ENCODE data around the gene KATNBL1.
"Not testable (repeated sequence)": the region's sequence is repeated elsewhere in the genome, so short reads cannot be mapped to it uniquely, and the experiment has no call there.

KATNBL1 gene

DNA sequence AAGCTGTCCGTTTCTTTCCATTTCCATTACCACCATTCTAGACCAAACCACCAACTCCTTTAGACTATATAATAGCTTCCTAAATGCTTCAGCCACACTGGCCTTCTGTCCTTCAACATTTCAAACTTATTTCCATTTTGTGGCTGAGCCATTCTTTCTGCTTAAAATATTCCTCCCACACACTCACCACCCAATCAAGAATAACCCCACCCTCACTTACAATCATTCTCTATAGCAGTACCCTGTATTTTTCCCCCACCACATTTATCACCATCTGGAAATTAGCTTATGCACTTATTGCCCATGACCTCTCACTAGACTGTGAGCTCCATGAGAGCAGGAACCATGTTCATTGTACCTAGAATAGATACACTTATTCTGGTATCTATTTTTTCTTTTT lies 6.6 kb downstream of the KATNBL1 start:
- no peak for DNase-seq (ENCODE audit: low read depth in 2 of 2)

DNA sequence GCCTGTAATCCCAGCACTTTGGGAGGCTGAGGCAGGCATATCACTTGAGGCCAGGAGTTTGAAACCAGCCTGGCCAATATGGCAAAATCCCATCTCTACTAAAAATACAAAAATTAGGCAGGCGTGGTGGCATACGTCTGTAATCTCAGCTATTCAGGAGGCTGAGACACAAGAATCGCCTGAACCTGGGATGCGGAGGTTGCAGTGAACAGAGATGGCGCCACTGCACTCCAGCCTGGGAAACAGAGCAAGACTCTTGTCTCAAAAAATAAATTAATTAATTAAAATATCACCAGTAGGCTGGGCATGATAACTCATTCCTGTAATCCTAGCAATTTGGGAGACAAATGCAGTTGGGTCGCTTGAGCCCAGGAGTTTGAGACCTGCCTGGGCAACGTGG lies 16.6 kb downstream of the KATNBL1 start:
- not testable (repeated sequence) for DNase-seq (ENCODE audit: low read depth in 2 of 2)

DNA sequence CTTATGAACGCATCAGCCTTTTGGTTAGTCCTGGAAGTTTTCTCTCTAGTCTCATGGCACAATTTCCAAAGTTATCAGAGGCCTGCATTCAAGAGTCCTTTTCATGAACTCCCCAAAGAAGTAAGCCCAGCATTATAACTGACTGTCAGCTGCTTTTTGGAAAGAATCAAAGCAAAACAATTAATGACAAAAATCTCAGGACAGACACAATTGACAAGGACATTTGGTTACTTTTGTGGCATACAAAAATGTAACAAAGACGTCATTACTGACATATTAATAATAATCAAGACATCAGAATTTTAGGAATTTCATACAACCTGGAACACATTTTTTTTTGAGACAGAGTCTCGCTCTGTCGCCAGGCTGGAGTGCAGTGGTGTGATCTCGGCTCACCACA lies 21.2 kb downstream of the KATNBL1 start:
- DNase-seq (ENCODE audit: low read depth in 2 of 2) = no peak

DNA sequence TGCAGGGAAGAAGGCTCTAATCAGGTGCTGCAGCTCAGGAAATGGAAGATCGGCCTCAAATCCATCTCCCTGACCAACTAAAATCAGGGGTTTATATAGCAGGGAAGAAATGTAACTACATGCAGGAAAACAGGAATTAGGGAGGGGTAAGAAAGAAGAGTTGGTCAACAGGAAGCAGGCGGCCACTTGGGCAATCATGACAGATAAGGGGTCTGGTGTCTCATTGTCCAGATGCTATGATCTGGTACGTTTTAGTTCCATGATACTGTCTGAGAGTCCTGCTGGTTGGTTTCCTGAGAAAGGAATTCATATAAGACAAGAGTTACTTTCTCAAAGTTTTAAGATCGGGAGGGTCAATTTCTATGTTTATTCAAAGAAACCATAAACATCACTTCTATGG lies 24.2 kb downstream of the KATNBL1 start:
- no peak for DNase-seq (ENCODE audit: low read depth in 2 of 2)

DNA sequence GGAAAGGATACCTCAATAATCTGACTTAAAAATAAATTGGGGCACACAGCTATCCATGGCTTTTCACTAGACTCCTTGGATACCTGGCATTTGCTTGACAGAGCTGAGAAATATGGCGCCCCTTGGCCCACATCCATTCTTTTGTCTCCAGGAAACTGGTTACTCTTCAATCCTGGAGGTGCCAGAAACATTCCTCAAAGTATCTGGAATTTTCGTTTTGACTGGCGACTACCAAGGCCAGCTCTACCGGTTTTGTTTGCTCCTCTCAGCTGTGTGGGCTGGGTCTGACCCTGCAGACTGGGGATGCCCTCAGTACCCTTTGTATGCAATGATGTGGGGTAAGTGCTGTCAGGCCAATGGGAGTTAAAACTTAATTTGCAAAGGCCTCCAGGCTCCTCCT lies 27.0 kb downstream of the KATNBL1 start:
- DNase-seq (ENCODE audit: low read depth in 2 of 2) = no peak

DNA sequence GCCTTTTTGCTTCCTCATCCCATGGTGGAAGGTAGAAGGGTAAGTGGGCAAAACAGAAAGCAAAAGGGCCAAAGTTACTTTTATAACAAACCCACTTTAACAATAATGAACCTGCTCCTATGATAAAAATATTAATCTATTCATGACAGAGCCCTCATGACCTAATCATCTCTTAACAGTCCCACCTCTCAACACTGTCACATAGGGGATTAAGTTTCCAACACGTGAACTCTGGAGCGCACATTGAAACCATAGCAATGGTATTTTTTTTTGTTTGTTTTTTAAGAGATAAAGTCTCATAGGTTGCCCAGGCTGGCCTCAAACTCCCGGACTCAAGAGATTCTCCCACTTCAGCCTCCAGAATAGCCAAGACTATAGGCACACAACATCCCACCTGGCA lies 30.7 kb downstream of the KATNBL1 start:
- DNase-seq (ENCODE audit: low read depth in 2 of 2) = no peak

DNA sequence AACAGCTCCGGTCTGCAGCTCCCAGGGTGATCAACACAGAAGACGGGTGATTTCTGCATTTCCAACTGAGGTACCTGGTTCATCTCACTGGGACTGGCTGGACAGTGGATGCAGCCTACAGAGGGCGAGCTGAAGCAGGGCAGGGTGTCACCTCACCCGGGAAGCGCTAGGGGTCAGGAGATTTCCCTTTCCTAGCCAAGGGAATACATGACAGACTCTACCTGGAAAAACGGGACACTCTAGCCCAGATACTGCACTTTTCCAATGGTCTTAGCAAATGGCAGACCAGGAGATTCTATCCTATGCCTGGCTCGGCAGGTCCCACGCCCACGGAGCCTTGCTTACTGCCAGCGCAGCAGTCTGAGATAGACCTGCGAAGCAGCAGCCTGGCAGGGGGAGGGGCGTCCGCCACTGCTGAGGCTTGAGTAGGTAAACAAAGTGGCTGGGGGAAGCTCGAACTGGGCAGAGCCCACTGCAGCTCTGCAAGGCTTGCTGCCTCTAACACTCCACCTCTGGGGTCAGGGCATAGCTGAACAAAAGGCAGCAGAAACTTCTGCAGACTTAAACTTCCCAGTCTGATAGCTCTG lies 43.8 kb downstream of the KATNBL1 start:
- not testable (repeated sequence) for DNase-seq (ENCODE audit: low read depth in 2 of 2)

DNA sequence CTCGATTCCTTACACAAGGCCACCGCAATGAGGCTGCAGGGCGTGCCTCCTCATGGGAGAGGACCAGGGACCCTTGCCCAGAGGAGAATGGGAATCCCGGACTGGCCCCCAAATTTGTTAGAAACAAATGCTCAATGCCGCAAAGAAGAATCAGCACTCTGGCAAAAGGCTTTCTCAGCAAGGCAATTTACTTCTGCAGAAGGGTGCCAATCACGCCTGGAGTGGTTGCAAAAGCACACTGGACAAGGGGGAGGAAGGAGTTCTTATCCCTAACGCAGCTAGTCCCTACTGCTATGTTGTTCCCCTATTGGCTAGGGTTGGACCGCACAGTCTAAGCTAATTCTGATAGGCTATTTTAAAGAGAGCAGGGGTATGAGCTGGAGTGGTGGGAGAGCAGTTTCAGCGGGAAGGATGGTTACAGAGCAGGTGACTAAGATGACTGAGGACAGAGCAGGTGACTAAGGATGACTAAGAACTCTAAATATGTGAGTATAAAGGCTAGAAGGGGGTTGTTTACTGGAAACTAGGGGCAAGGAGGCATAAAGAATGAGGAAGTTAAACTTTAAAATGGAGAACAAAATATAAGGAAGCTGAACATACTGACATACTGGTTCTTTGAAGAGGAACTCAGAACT lies 48.5 kb downstream of the KATNBL1 start:
- no peak for DNase-seq (ENCODE audit: low read depth in 2 of 2)

DNA sequence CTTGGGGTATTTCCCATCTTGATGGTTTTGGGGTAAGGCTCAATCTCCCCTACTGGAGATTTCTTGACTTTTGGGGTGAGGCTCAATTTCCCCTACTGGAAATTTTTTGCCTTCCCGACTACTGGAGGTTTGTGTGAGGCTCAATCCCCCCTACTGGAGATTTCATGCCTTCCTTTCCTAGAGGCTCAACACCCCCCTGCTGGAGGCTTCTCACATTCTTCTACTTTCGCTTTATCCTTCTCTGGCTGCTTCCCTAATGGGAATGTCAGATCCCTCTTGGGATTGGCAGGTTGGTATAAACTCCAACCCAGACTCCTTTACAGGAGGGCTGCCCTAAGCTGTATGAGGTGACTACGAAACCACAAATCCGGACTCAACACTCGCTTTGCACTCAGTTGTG lies 49.2 kb downstream of the KATNBL1 start:
- DNase-seq (ENCODE audit: low read depth in 2 of 2) = no peak

DNA sequence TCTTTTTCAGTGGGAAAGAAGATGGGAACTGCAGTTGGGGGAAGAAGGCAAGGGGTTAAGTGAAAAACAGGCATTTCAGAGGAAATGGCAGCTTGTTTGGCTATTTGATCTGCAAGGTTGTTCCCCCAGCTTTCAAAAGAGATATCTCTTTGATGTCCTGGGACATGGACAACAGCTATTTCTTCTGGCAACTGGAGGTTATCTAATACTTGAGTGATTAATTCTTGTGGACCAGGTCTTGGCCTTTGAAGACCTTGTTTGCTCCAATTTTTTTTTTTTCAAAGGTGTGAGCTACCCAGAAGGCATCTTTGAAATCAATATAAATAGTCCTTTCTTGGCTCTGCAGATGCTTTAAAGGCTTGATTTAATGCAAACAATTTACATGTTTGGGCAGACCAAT lies 51.5 kb downstream of the KATNBL1 start:
- DNase-seq (ENCODE audit: low read depth in 2 of 2) = no peak

DNA sequence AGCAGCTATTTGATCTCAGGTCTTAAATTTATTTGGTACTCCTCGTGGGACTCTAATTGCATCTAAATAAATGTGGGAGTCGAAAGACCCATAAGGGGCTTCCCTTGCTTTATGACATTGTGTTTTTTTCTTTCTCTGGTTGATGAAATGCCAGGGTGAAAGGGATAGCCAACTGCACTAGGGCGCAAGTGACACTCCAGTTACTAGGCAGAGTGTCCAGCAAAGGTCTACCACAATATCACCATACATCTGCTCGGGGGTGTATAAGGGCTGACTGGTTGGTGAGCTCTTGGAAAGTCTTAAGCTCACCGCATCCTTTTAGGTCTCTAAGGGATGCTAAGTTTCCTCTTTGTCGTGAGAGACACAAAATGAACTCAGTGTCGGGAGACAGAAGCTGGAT lies 54.0 kb downstream of the KATNBL1 start:
- DNase-seq (ENCODE audit: low read depth in 2 of 2) = no peak

DNA sequence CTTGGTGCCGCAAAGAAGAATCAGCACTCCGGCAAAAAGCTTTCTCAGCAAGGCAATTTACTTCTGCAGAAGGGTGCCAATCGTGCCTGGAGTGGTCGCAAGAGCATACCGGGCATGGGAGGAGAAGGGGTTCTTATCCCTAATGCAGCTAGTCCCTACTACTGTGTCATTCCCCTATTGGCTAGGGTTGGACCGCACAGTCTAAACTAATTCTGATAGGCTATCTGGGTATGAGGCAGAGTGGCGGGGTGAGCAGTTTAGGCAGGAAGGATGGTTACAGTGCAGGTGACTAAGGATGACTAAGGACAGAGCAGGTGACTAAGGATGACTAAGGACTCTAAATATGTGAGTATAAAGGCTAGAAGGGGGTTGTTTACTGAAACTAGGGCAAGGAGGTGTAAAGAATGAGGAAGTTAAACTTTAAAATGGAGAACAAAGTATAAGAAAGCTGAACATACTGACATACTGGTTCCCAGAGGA lies 55.1 kb downstream of the KATNBL1 start:
- no peak for DNase-seq (ENCODE audit: low read depth in 2 of 2)

DNA sequence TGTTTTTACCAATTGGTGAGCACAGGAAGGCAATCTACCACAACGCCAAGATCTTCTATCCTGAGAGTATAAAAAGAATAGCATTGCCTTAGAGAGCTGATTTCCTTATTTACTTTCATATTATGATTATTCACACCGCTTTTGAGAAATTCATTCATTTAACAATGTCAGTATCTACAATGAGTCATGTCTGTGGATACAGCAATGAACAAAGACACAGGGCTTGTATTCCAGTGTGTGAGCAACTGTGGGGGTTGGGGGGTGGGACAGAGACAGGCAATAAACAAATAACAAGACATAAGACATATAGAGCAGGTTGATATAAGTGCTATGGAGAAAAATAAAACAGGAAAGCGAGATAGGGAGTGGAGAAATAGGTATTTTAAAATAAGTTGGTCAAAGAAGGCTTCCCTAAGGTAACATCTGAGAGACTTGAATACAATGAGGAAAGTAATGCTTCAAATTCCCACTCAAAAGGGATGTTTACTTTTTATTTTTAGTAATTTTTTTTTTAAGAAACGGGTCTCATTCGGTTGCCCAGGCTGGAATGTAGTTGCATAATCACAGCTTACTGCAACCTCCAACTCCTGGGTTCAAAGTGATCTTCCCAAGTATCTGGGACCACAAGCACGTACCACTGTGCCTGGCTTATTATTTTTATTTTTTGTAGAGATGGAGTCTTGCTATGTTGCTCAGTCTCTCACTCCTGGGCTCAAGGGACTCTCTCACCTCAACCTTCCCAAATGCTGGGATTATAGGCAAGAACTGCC lies 62.3 kb downstream of the KATNBL1 start:
- DNase-seq (ENCODE audit: low read depth in 2 of 2) = no peak

DNA sequence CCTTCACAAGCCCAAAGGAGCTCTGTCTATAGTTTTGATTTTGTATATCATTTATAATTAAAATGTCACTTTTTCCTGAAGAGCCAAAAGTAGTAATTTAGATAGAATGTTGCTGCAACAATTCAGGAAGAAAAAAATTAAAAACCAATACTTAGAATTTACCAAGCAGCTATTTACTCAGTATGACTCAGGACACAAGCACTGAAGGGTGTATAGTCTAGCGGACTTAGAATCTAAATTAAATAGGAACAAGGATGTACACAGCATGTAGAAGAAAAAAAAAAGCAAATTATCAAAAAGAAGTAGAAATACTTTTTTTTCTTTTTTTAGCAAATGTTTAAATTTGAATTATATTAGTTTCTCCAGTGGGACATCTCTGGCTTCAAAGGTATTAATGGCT lies 76.4 kb downstream of the KATNBL1 start:
- DNase-seq (ENCODE audit: low read depth in 2 of 2) = no peak

DNA sequence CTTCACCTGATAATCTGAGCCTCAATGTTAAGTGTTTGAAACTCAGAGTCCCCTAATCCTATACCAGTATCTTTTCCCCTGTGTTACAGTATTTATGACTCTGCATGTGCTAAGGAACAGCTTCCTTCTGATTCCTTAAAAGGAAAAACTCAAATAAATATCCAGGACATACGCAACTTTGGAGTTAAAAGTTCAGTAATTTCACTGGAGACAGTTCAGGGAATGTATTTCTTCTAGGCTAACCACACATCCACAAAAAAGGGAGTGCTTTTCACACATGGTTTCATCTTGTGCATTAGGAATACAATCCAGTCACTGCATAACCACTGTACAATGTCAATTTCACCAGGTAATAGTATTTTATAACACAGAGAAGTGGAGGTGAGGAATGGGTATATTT lies 77.0 kb downstream of the KATNBL1 start:
- DNase-seq (ENCODE audit: low read depth in 2 of 2) = no peak

DNA sequence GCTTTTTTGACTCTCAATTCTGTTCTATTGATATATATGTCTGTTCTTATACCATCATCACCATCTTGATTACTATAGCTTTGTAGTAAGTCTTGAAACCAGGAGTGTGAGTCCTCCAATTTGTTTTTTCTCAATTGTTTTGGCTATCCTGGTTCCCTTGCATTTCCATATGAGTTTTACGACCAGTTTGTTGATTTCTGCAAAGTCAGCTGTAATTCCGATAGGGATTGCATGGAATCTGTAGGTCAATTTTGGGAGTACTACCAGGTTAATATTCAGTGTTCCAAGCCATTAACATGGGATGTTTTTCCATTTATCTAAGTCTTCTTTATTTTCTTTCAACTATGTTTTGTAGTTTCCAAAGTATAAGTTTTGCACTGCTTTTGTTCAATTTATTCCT lies 81.0 kb downstream of the KATNBL1 start:
- no peak for DNase-seq (ENCODE audit: low read depth in 2 of 2)

DNA sequence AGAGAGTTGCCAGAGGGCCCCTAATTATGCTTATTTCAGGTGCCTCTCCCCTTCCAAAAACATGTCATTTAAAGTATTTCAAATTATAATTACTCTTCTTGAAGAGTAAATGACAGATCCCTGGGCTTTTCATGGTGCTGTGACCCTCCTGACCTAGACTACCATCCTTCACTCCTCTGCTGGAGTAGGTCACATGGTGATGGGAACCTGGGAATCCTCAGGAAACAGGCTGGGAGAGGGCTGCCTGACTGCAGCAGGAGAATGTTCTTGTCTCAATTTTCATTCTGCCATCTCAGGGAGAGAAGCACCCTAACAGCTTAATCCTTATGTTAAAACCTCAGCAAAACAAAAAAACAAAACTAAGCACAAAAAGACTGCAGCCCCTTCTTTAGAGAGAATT lies 83.4 kb downstream of the KATNBL1 start:
- no peak for DNase-seq (ENCODE audit: low read depth in 2 of 2)

DNA sequence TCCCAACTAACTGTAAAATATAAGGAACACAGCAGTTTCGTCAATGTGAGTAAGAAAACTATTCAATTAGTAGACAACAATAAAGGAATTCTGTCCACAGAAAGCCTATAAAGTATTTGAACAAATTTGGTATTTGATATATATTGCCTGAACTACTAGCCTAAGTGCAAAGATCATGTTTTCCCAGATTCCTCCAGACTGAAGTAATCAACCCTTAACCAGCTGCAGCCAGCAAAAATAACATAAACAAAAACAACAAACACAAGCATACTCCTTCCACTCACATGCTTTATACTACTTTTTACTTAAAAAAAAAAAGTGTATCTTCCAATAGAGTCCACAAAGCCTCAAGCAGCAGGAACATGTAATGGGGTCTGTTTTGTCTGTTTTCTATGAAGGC lies 84.0 kb downstream of the KATNBL1 start:
- DNase-seq (ENCODE audit: low read depth in 2 of 2) = no peak

DNA sequence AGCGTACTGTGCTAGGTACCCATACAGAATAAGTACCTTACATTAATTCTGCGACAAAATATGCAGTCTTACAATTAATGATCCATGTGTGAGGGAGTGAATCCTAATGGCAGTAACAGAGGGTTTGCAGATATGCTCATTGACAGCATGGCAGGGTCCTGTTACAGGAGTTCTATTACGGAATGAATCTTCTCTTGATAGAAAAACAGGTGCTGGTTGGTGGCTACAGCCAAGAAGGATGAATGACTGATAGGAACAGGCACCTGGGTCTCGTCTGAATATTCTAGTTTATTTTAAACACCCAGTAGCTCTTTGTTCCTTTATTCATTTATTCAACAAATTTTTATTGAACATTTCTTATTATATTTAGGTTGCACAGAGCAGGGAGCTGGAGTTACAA lies 85.2 kb downstream of the KATNBL1 start:
- no peak for DNase-seq (ENCODE audit: low read depth in 2 of 2)

DNA sequence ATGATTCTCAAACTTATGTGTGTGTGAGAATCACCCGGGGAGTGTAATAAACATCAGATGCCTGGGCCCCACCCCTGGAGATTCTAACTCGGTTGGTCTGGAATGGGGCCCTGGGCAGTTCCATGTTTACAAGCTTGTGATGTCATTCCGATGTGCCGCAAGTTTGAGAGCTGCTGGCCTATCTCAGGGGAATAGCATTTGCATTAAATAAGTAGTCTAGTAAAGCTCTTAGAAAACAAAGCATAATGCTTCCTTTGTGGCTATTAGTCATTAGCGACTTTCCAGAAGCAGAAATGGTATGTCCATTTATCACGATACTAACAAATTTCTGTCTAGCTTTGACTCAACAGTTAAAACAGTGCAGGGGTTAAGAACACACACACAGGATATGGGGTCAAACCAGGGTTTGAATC lies 87.1 kb downstream of the KATNBL1 start:
- no peak for DNase-seq (ENCODE audit: low read depth in 2 of 2)

DNA sequence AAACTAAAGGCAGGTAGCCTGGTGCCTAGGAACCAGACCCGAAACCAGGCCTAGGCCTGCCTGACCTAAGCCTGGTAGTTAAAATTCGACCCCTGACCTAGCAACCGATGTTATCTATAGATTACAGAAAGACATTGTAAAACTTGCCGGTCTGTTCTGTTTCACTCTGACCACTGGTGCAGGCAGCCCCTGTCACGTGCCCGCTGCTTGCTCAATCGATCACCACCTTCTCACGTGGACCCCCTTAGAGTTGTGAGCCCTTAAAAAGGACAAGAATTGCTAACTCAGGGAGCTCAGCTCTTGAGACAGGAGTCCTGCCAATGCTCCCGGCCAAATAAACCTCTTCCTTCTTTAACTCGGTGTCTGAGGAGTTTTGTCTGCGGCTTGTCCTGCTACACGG lies 88.1 kb downstream of the KATNBL1 start:
- not testable (repeated sequence) for DNase-seq (ENCODE audit: low read depth in 2 of 2)

DNA sequence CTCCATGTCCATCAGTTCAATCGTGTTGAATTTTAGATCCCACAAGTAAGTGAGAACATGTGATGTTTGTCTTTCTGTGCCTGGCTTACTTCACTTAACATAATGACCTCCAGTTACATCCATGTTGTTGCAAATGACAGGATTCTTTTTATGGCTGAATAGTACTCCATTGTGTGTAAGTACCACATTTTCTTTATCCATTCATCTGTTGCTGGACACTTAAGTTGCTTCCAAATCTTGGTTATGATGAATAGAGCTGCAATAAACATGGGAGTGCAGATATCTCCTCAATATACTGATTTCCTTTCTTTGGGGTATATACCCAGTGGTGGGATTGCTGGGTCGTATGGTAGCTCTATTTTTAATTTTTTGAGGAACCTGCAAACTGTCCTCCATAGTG lies 89.5 kb downstream of the KATNBL1 start:
- DNase-seq (ENCODE audit: low read depth in 2 of 2) = not testable (repeated sequence)

DNA sequence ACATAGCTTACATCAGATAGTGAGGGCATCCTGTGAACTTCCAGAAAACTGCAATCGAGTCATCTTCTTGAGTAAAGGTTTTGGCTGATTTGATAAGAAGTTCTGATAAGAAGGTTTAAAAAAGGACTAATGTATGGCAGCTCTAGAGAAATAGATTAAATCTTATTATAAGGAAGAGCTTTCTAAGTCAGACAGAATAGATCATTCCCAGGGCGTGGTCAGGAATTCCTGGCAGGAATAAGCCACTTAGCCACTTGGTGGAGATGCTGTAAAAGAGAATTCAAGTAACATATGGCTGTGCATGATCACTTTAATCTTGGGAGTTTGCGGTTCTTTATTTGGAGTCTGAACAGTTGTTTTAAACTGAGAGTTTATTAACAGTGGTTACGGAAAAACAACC lies 90.6 kb downstream of the KATNBL1 start:
- no peak for DNase-seq (ENCODE audit: low read depth in 2 of 2)

Data from activated CD4-positive, alpha-beta T cell treated with anti-CD3 and anti-CD28 coated beads for 24 hours (primary cell).